Prostate gland (tissue), 2 donors: Measurements from ENCODE around the gene VAV2. TPM values are rescaled to one million over a fixed set of nuclear protein-coding genes. Genes with fewer than 3 reads are reported as not detected.

Source experiments
- DNase-seq: peaks from one replicate; pipeline ENCODE4 v3.0.0-alpha.2; 2019; ENCODE audit warnings: low spot score
- H3K27ac ChIP-seq, 2 donors: fragments of 200-600 bp; sonication (generic); 2 replicates each; pipeline ENCODE4 v1.5.1; 2017 to 2019
- H3K27me3 ChIP-seq: fragments of 200-600 bp; sonication (generic); replicated peaks from 2 replicates; pipeline ENCODE4 v1.5.1; 2019; ENCODE audit not compliant: insufficient read depth
- H3K36me3 ChIP-seq, 2 donors: fragments of 200-600 bp; sonication (generic); 1 replicate in 1 of 2; 2 replicates in 1 of 2; pipeline versions ENCODE4 v1.5.1 to v1.8.1; 2017 to 2019
- H3K4me1 ChIP-seq: fragments of 200-600 bp; sonication (generic); replicated peaks from 2 replicates; pipeline ENCODE4 v1.5.1; 2019
- H3K4me3 ChIP-seq, 2 donors: fragments of 200-600 bp; sonication (generic); 2 replicates each; pipeline ENCODE4 v1.5.1; 2017 to 2019
- H3K9me3 ChIP-seq: fragments of 200-600 bp; sonication (generic); 2 replicates; pipeline ENCODE4 v1.5.1; 2017
- POLR2A ChIP-seq: fragments of 450-650 bp; IDR thresholded peaks from one replicate; pipeline ENCODE4 v1.6.1; 2016; ENCODE audit warnings: antibody characterized with exemption, mild to moderate bottlenecking
- POLR2AphosphoS5 ChIP-seq: sonication (generic); formaldehyde crosslinking; IDR thresholded peaks from one replicate; pipeline ENCODE4 v1.6.1; 2017; ENCODE audit warnings: antibody characterized with exemption
- WGBS: methylation state at CpG from one replicate; pipeline ENCODE4 v1.1.5; 2018; 5-methylcytosine and 5-hydroxymethylcytosine counted together
- intact Hi-C: fragments of 100-400 bp; cut with DNase I; formaldehyde crosslinking; loops from one replicate; pipeline ENCODE4 v1.14.2; 2022
- total RNA-seq, 2 donors: library from RNA; depleted of rRNA; stranded (reverse); fragments of >200 nt; gene quantifications; one replicate each; pipeline ENCODE4 v1.1.0, GENCODE V29; 2016
- TF ChIP-seq, protein P1 (sequence below), 4 experiments: fragments of 200-600 bp in 2 of 4; fragments of 450-650 bp in 2 of 4; sonication (generic) in 2 of 4; IDR thresholded peaks; 1 replicate in 3 of 4; 2 replicates in 1 of 4; pipeline ENCODE4 v1.5.1; 2016 to 2019; ENCODE audit warnings: antibody characterized with exemption in 4 of 4, mild to moderate bottlenecking in 2 of 4, moderate library complexity in 2 of 4

Gene VAV2
- total RNA-seq, 2 donors from 2014 or later: 13.5 to 19.5 TPM

DNA sequence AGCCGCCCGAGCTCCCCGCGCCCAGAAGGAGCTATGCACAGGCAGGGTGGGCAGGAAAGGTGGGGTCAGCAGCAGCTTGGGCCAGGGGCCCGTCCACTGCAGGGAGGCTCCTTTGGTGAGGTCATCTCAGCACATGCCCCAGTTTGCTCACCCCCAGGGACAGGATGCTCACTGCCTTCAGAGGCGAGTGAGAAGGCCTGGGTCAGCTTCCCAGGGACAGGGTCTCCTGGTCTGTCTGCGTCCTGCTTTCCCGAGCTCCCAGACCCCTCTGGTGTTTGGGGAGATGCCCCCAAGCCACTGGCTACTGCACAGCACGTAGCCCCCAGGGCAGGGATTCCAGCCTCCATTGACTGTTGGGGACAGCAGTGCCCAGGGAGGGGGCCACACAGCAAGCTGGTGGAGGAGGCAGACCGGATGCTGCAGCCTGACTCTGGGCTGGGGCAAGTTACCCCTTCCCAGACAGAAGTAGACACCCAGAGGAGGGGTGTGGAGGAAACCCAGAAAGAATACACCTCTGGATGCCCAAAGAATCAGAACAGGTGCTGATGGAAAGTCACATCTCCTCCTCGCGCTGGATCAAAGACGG is 253.4 kb downstream of the VAV2 start:
- Histone ChIP-seq H3K9me3 (no peaks in the 10 kb centered on the region), H3K4me1 (peaks cover 3% of the 10 kb centered on the region), H3K4me3 (peak overlapping the region in 1 of 2 donors; percentile 26), H3K27ac (no peak overlapping the region), H3K36me3 (no peaks in the 10 kb centered on the region), H3K27me3 (no peaks in the 10 kb centered on the region)
- DNase-seq: no peak
- 76% methylated on average over 12 of the region's 13 CpGs for WGBS
- intact Hi-C loops: no loop called here
- TF ChIP-seq POLR2A (no peak), POLR2AphosphoS5 (no peak)
- TF ChIP-seq, protein P1, sequence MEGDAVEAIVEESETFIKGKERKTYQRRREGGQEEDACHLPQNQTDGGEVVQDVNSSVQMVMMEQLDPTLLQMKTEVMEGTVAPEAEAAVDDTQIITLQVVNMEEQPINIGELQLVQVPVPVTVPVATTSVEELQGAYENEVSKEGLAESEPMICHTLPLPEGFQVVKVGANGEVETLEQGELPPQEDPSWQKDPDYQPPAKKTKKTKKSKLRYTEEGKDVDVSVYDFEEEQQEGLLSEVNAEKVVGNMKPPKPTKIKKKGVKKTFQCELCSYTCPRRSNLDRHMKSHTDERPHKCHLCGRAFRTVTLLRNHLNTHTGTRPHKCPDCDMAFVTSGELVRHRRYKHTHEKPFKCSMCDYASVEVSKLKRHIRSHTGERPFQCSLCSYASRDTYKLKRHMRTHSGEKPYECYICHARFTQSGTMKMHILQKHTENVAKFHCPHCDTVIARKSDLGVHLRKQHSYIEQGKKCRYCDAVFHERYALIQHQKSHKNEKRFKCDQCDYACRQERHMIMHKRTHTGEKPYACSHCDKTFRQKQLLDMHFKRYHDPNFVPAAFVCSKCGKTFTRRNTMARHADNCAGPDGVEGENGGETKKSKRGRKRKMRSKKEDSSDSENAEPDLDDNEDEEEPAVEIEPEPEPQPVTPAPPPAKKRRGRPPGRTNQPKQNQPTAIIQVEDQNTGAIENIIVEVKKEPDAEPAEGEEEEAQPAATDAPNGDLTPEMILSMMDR (IDR thresholded peaks at IDR 0.05): no peak

DNA sequence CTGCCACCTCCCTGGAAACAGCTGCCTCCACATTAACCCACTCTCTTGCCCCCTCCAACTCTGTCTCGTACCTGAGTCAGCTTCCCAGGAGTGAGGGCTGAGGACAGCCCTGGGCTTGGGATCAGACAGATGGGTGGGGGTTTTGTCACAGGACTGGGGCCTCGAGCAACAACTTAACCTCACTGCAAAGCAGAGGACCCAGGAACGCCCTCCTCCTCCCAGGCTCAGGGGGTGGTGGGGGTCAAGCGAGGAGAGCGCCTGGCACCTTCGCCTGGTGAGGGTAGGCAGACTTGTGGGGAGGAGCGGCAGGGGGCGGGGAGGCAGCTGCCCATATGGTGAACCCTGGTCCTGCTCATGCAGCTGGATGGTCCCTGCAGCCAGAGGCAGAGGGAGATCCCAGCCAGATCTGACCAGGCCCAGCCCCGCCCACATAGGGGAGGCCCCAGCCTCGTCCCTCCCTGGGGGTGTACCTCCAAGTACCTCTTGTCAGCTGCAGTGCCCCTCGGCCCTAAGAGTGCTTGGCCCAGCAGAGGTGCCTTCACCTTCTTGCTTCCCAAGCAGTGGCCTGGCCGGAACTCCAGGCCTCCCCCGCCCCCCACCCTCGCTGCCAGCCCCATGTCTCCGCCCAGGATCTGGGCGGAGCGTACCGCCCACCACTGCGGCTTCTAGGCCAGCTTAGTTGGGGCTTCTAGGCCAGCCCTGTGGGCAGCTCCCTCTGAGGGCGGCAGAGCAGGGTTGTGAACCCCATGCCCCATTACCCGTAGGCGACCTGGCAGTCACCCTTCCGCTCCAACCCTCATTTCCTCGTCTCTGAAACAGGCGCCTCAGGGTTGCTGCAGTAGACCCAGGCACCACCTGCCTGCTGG is 254.1 kb downstream of the VAV2 start, which contains the start of gene SARDH:
Gene SARDH (minus strand): TSS at position 579 of the 866 bp plus-strand sequence. CDS start 4,179 bp downstream, outside the sequence.
- TF ChIP-seq, protein P1 (IDR thresholded peaks at IDR 0.05): no peak
- TF ChIP-seq POLR2AphosphoS5: no peak
- no peak for TF ChIP-seq POLR2A
- no peak for DNase-seq
- no peaks in the 10 kb centered on the region for H3K9me3 ChIP-seq
- H3K27me3 ChIP-seq: no peaks in the 10 kb centered on the region
- intact Hi-C loops: no loop called here
- WGBS: 19% methylated on average over 14 of the region's 25 CpGs
- peak within 1 kb of the TSS; percentile 24 to 26 for H3K4me3 ChIP-seq
- H3K36me3 ChIP-seq: no peaks in the 10 kb centered on the region
- H3K4me1 ChIP-seq: peaks cover 3% of the 10 kb centered on the region
- H3K27ac ChIP-seq: peak within 1 kb of the TSS in 1 of 2 donors; percentile 18

DNA sequence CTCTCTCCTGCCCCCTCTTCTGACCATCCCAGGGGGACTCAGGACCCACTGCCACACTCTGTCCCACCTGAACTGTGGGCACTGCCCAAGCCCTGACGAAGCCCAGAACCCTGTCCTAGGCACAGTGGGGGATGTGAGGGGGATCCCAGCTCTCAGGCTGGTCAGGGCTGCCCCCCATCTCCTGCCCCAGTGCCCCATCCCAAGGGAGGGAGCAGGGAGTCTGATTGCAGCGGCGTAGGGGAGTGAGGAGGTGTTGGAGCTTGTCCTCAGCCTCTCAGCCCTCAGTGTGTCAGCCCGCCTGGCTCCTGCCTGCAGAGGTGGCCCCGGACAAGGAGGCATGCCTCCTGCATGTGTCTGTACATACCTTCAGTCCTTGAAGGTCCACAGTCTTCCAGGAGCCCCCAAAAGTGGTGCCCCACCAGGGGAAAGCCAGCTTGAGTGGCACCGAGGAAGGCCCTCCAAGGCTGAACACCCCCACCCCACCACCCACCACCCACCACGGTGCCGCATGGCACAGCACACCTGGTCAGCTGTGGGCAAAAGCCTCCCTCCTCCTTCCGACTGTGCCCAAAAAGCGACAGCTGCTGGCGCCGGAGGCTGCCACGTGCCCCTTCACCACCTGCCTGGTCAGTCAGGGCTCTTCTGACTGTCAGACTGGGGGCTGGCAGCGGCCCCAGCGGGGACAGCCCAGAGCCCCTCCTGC is 254.9 kb downstream of the VAV2 start:
- H3K27ac ChIP-seq: no peak overlapping the region
- intact Hi-C loops: no loop called here
- H3K27me3 ChIP-seq: no peaks in the 10 kb centered on the region
- TF ChIP-seq POLR2A (no peak), POLR2AphosphoS5 (no peak)
- TF ChIP-seq, protein P1 (IDR thresholded peaks at IDR 0.05): no peak
- 32% methylated on average over 14 of the region's 15 CpGs for WGBS
- no peak for DNase-seq
- H3K9me3 ChIP-seq: no peaks in the 10 kb centered on the region
- peak overlapping the region; percentile 24 to 26 for H3K4me3 ChIP-seq
- H3K4me1 ChIP-seq: no peaks in the 10 kb centered on the region
- H3K36me3 ChIP-seq: no peaks in the 10 kb centered on the region

DNA sequence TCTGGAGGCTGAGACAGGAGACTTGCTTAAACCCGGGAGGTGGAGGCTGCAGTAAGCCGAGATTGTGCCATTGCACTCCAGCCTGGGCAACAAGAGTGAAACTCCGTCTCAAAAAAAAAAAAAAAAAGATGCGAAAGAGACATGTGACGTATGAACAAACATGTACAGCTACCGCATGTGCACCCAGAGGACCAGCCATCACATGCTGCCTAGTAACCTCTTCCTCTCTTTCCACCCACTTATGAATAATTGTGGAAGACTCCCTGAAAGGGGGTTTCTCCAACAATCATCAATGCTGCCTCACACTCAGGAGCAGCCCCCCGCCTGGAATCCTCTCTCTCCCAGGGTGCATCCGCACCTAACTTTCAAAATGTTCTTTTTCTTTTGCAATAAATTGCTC is 256.2 kb downstream of the VAV2 start:
- intact Hi-C loops: no loop called here
- WGBS: 91% methylated on average over 8 of the region's 8 CpGs
- Histone ChIP-seq H3K27ac (no peak overlapping the region), H3K36me3 (no peaks in the 10 kb centered on the region), H3K27me3 (no peaks in the 10 kb centered on the region), H3K9me3 (no peaks in the 10 kb centered on the region), H3K4me3 (no peak overlapping the region), H3K4me1 (no peaks in the 10 kb centered on the region)
- no peak for DNase-seq
- TF ChIP-seq, protein P1 (IDR thresholded peaks at IDR 0.05): no peak
- TF ChIP-seq POLR2AphosphoS5 (no peak), POLR2A (no peak)
